OCI-LY3 (cell line): ENCODE results near the gene PIK3AP1.

Experiments used
- EZH2phosphoT487 ChIP-seq: fragments of 200-600 bp; shearing (Covaris generic); IDR thresholded peaks from 2 replicates; pipeline ENCODE4 v1.6.1; 2018; ENCODE audit warnings: antibody characterized with exemption, mixed run types, low read depth
- TF ChIP-seq, protein P1 (sequence below): fragments of 200-600, 300-600 bp; sonication (generic); IDR thresholded peaks from 2 replicates; pipeline ENCODE4 v1.5.1; 2014; ENCODE audit warnings: antibody characterized with exemption, low read length, low read depth

DNA sequence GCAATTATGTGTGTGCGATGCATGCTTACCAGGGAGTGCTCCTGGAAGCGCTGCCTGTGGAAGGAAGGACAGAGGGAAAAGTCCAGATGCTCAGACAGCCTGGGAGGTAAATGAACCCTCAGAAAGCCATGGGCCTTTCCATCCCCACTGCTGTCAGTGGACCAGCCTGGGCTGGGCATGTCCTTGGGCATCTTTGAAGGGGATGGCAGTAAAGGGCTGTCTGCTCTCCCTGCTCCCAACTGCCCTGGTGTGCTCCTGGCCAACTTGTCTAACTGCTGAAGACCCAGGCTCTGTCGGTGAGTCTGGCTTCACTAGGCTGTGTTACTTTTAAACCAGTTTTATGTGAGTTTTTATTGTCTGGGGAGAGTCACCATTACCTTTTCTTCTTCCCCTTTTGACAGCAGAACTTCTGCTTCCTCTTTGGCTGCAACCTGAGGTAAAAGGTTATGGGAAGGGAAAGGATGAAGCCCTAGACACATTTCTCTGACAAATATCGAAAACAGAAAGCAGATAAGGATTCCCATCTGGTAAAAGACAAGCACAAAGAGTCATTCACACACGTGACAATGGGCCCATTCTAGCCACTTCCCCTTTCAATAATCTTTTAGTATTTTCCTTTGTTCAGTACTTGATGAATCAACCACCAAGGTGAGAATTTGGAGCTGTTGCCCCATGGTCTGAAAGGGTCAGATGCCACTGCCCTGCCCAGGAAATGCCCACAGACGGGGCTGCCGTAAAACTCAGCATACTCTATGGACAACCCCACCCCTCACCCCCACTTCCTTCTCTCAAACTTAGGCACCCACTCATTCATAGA is 27.6 kb upstream of the PIK3AP1 start:
- TF ChIP-seq, protein P1, sequence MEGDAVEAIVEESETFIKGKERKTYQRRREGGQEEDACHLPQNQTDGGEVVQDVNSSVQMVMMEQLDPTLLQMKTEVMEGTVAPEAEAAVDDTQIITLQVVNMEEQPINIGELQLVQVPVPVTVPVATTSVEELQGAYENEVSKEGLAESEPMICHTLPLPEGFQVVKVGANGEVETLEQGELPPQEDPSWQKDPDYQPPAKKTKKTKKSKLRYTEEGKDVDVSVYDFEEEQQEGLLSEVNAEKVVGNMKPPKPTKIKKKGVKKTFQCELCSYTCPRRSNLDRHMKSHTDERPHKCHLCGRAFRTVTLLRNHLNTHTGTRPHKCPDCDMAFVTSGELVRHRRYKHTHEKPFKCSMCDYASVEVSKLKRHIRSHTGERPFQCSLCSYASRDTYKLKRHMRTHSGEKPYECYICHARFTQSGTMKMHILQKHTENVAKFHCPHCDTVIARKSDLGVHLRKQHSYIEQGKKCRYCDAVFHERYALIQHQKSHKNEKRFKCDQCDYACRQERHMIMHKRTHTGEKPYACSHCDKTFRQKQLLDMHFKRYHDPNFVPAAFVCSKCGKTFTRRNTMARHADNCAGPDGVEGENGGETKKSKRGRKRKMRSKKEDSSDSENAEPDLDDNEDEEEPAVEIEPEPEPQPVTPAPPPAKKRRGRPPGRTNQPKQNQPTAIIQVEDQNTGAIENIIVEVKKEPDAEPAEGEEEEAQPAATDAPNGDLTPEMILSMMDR, result no peak
- TF ChIP-seq EZH2phosphoT487, result no peak
